ENCODE results near the gene KDM5C. TPM values are rescaled to one million over a fixed set of nuclear protein-coding genes. Genes with fewer than 3 reads are reported as not detected.

The KDM5C gene
- total RNA-seq, 2 experiments from 2014 or later, result 236 to 237 TPM

DNA sequence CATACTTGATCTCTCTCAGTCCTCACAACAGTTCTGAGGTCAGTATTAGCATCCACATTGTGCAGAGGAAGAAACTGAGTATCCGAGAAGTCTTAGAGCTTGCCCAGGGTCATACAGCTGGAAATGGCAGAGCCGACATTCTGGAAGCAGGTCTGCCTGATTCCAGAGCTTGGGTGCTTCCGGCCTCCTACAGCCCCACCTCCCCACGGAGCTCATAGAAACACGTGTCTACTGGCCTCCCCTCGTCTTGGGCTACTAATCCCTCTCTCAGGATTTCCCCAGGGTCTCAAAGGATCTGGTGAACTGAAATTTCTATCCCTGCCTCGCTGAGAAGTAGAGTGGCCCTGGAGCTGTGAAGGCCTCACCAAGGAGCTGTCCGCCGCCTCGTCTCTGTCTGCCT lies 12.0 kb upstream of the KDM5C start:
- H3K36me3 ChIP-seq (ENCODE audit: insufficient read depth, low read length), result no peaks in the 10 kb centered on the region
- H3K27me3 ChIP-seq (ENCODE audit: control insufficient read depth in 1 of 2, insufficient read depth in 2 of 2, low read length in 2 of 2), result no peaks in the 10 kb centered on the region
- H3K4me1 ChIP-seq (ENCODE audit: insufficient read depth, low read length), result no peaks in the 10 kb centered on the region
- DNase-seq (no peak), ATAC-seq (ENCODE audit: poor library complexity) (no peak)
- ChIA-PET POLR2A (interaction anchor here (0.6 kb wide), 1 partner anchor 12 kb away, joined by 3 read pairs; no protein-coding TSS in a partner anchor), CTCF (interaction anchor here (0.7 kb wide), 1 partner anchor 1159 kb away, joined by 3 read pairs; no protein-coding TSS in a partner anchor)
- H3K4me3 ChIP-seq (ENCODE audit: low read length), result no peak overlapping the region
- Mint-ChIP-seq H3K4me1 (ENCODE audit: low read depth) (no peaks in the 10 kb centered on the region), H3K4me3 (no peak overlapping the region), H3K36me3 (ENCODE audit: low read depth) (no peaks in the 10 kb centered on the region), H3K27me3 (no peaks in the 10 kb centered on the region), H3K27ac (no peak overlapping the region), H3K9me3 (no peaks in the 10 kb centered on the region)
- intact Hi-C loops (cut with DNase I, micrococcal nuclease), result no loop called here
- no peak for TF ChIP-seq CTCF (IDR thresholded peaks at IDR 0.05)
- H3K27ac ChIP-seq (ENCODE audit: low read depth in 1 of 2, low read length in 2 of 2), result no peak overlapping the region
- no peaks in the 10 kb centered on the region for H3K9me3 ChIP-seq (ENCODE audit: control insufficient read depth in 1 of 2, insufficient read depth in 1 of 2, low read length in 2 of 2)

DNA sequence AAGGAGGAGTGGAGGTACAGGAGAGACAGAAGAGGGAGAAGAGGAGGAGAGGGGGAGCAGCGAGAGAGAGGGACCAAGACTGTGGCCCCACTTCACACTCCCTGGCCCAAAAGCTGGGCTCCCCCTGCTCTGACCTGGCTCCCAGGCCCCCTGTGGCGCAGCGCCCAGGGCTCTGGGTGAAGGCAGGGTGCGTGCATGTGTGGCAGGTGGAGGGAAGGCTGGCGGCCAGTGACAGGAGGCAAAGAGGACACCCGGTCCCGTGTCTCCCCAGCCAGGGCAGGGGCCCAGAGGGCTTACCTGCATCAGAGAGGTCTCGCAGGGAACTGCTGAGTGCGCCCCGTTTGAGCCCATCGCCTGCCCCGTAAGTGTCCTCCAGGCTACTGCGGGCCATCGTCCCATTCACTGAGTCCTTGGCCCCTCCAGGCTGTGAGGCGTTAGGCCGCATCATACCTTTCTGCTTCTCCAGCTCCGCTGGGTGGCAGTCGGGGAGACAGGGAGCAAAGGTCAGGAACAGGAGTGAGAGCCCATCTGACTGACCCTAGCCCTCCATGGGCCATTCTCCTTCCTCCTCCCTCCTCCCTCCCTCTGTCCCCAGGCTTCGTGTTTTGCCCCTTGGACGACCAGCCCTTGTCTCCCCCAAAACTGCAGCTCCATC lies 11.1 kb upstream of the KDM5C start:
- Mint-ChIP-seq H3K9me3 (no peaks in the 10 kb centered on the region), H3K4me1 (ENCODE audit: low read depth) (no peaks in the 10 kb centered on the region), H3K4me3 (no peak overlapping the region), H3K27ac (no peak overlapping the region), H3K27me3 (no peaks in the 10 kb centered on the region), H3K36me3 (ENCODE audit: low read depth) (no peaks in the 10 kb centered on the region)
- intact Hi-C loops (cut with DNase I, micrococcal nuclease), result no loop called here
- Histone ChIP-seq H3K27ac (ENCODE audit: low read depth in 1 of 2, low read length in 2 of 2) (no peak overlapping the region), H3K9me3 (ENCODE audit: control insufficient read depth in 1 of 2, insufficient read depth in 1 of 2, low read length in 2 of 2) (no peaks in the 10 kb centered on the region), H3K4me1 (ENCODE audit: insufficient read depth, low read length) (no peaks in the 10 kb centered on the region), H3K4me3 (ENCODE audit: low read length) (no peak overlapping the region), H3K36me3 (ENCODE audit: insufficient read depth, low read length) (no peaks in the 10 kb centered on the region), H3K27me3 (ENCODE audit: control insufficient read depth in 1 of 2, insufficient read depth in 2 of 2, low read length in 2 of 2) (no peaks in the 10 kb centered on the region)
- TF ChIP-seq CTCF (IDR thresholded peaks at IDR 0.05), result no peak
- ATAC-seq (ENCODE audit: poor library complexity) (no peak), DNase-seq (no peak)
- ChIA-PET POLR2A (no interaction called here), CTCF (interaction anchor here (0.8 kb wide), 1 partner anchor 14 kb away, joined by 3 read pairs; no protein-coding TSS in a partner anchor)

GRCh38 chrX:53235566-53235965 lies 10.6 kb upstream of the KDM5C start:
- H3K36me3 Mint-ChIP-seq (ENCODE audit: low read depth), result no peaks in the 10 kb centered on the region
- H3K27me3 ChIP-seq (ENCODE audit: control insufficient read depth in 1 of 2, insufficient read depth in 2 of 2, low read length in 2 of 2), result no peaks in the 10 kb centered on the region
- no peak overlapping the region for H3K27ac Mint-ChIP-seq
- ChIA-PET CTCF (interaction anchor here (0.8 kb wide), 1 partner anchor 13 kb away, joined by 3 read pairs; no protein-coding TSS in a partner anchor), POLR2A (no interaction called here)
- no peaks in the 10 kb centered on the region for H3K9me3 Mint-ChIP-seq
- H3K9me3 ChIP-seq (ENCODE audit: control insufficient read depth in 1 of 2, insufficient read depth in 1 of 2, low read length in 2 of 2), result no peaks in the 10 kb centered on the region
- no peak for TF ChIP-seq CTCF (IDR thresholded peaks at IDR 0.05)
- no peak for ATAC-seq (ENCODE audit: poor library complexity)
- DNase-seq, result no peak
- H3K4me3 Mint-ChIP-seq, result no peak overlapping the region
- H3K4me1 ChIP-seq (ENCODE audit: insufficient read depth, low read length), result no peaks in the 10 kb centered on the region
- H3K4me3 ChIP-seq (ENCODE audit: low read length), result no peak overlapping the region
- no peaks in the 10 kb centered on the region for H3K4me1 Mint-ChIP-seq (ENCODE audit: low read depth)
- intact Hi-C loops (cut with DNase I, micrococcal nuclease), result no loop called here
- no peaks in the 10 kb centered on the region for H3K27me3 Mint-ChIP-seq
- H3K36me3 ChIP-seq (ENCODE audit: insufficient read depth, low read length), result no peaks in the 10 kb centered on the region
- H3K27ac ChIP-seq (ENCODE audit: low read depth in 1 of 2, low read length in 2 of 2), result no peak overlapping the region

Data from CD4-positive, alpha-beta T cell (primary cell).